Activated CD4-positive, alpha-beta T cell treated with anti-CD3 and anti-CD28 coated beads, Interleukin-2, amount 10 ng/mL, durations not matched to agents 24 days and 14 days (primary cell): ENCODE data around the gene IZUMO2. TPM values are rescaled to one million over a fixed set of nuclear protein-coding genes. Genes with fewer than 3 reads are reported as not detected.

ENCODE experiments used
- DNase-seq: peaks from one replicate; pipeline ENCODE4 v3.0.0; 2022
- H3K27ac Mint-ChIP-seq: one replicate; pipeline ENCODE4 v1.8.0; 2022; ENCODE audit warnings: mild to moderate bottlenecking, mixed read lengths
- H3K27me3 Mint-ChIP-seq: one replicate; pipeline ENCODE4 v1.8.0; 2022; ENCODE audit warnings: mixed read lengths
- H3K36me3 Mint-ChIP-seq: one replicate; pipeline ENCODE4 v1.8.0; 2022; ENCODE audit warnings: low read depth, mild to moderate bottlenecking, mixed read lengths
- H3K4me1 Mint-ChIP-seq: one replicate; pipeline ENCODE4 v1.8.0; 2021; ENCODE audit warnings: mixed read lengths
- H3K4me3 Mint-ChIP-seq: one replicate; pipeline ENCODE4 v1.8.0; 2022; ENCODE audit warnings: mild to moderate bottlenecking, moderate library complexity, mixed read lengths
- H3K9me3 Mint-ChIP-seq: one replicate; pipeline ENCODE4 v1.8.0; 2021; ENCODE audit warnings: mixed read lengths
- intact Hi-C: fragments of 100-400 bp; cut with micrococcal nuclease; formaldehyde crosslinking; loops from one replicate; pipeline ENCODE4 v1.15.1; 2023
- total RNA-seq: library from RNA; stranded (reverse); gene quantifications from 2 replicates; pipeline ENCODE4 v1.2.3, GENCODE V29; 2022

The IZUMO2 gene
- total RNA-seq, 1 donor from 2014 or later, result not detected

- intact Hi-C loops, result no loop called here
- Mint-ChIP-seq H3K4me3 (no peak overlapping the region), H3K27ac (no peak overlapping the region), H3K9me3 (no peaks in the 10 kb centered on the region), H3K27me3 (peaks cover 2% of the 10 kb centered on the region), H3K36me3 (no peaks in the 10 kb centered on the region), H3K4me1 (no peaks in the 10 kb centered on the region)
- no peak for DNase-seq
Measured at GRCh38 chr19:50196322-50196932, 33.3 kb upstream of the IZUMO2 start.

- intact Hi-C loops, result no loop called here
- Mint-ChIP-seq H3K27ac (no peak overlapping the region), H3K27me3 (peaks cover 2% of the 10 kb centered on the region), H3K36me3 (no peaks in the 10 kb centered on the region), H3K4me3 (no peak overlapping the region), H3K4me1 (no peaks in the 10 kb centered on the region), H3K9me3 (no peaks in the 10 kb centered on the region)
- no peak for DNase-seq
Measured at GRCh38 chr19:50195224-50195623, 32.1 kb upstream of the IZUMO2 start.

DNA sequence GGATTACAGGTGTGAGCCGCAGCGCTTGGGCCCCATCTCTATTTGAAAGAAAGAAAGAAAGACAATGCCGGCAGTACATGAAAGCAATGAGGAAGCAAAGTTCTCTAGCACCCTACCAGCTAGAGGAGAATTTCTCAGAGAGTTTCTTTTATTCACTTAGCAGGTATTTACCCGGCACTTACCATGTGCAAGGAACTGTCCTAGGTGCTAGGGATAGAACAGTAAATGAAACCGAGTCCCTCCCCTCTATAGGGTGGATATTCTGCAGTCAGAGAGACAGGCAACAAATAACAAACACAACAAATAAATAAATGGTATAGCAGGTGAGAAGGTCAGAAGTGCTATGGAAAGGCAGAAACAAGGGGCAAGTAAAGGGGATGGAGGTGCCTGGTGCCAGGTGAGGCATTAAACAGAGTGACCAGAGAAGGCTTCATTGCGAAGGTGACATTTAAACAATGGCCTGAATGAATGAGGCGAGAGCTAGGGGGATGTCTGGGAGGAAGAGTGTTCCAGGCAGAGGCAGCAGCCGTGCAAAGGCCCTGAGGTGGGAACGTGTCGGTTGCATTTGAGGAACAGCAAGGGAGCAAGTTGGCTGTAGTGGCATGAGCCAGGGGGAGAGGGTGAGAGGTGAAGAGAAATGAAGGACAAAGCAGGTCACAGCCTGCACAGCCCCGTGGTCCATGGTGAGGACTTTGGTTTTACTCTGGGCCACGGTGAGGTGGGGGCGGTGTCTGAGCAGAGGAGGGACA, 29.6 kb upstream of the IZUMO2 start:
- Mint-ChIP-seq H3K4me3 (no peak overlapping the region), H3K36me3 (no peaks in the 10 kb centered on the region), H3K27me3 (no peaks in the 10 kb centered on the region), H3K4me1 (no peaks in the 10 kb centered on the region), H3K9me3 (no peaks in the 10 kb centered on the region), H3K27ac (no peak overlapping the region)
- intact Hi-C loops, result no loop called here
- no peak for DNase-seq

- no peak overlapping the region for H3K4me3 Mint-ChIP-seq
- H3K27me3 Mint-ChIP-seq, result no peaks in the 10 kb centered on the region
- no peaks in the 10 kb centered on the region for H3K36me3 Mint-ChIP-seq
- no peak for DNase-seq
- H3K9me3 Mint-ChIP-seq, result no peaks in the 10 kb centered on the region
- no peaks in the 10 kb centered on the region for H3K4me1 Mint-ChIP-seq
- no peak overlapping the region for H3K27ac Mint-ChIP-seq
- intact Hi-C loops, result no loop called here
Measured at GRCh38 chr19:50191216-50191615, 28.1 kb upstream of the IZUMO2 start.

- intact Hi-C loops, result no loop called here
- no peak overlapping the region for H3K27ac Mint-ChIP-seq
Measured at GRCh38 chr19:50190439-50190891, 27.4 kb upstream of the IZUMO2 start.

GRCh38 chr19:50189331-50189730, 26.2 kb upstream of the IZUMO2 start:
- DNase-seq, result no peak
- H3K36me3 Mint-ChIP-seq, result no peaks in the 10 kb centered on the region
- no peaks in the 10 kb centered on the region for H3K9me3 Mint-ChIP-seq
- H3K27ac Mint-ChIP-seq, result no peak overlapping the region
- no peak overlapping the region for H3K4me3 Mint-ChIP-seq
- H3K27me3 Mint-ChIP-seq, result no peaks in the 10 kb centered on the region
- H3K4me1 Mint-ChIP-seq, result no peaks in the 10 kb centered on the region
- intact Hi-C loops, result no loop called here

More at GRCh38 chr19:50190439-50190891, 27.4 kb upstream of the IZUMO2 start:
- Mint-ChIP-seq H3K27me3 (no peaks in the 10 kb centered on the region), H3K4me3 (no peak overlapping the region), H3K4me1 (no peaks in the 10 kb centered on the region), H3K9me3 (no peaks in the 10 kb centered on the region), H3K36me3 (no peaks in the 10 kb centered on the region)
- DNase-seq, result no peak

- Mint-ChIP-seq H3K27ac (no peak overlapping the region), H3K4me1 (no peaks in the 10 kb centered on the region), H3K9me3 (no peaks in the 10 kb centered on the region), H3K27me3 (no peaks in the 10 kb centered on the region), H3K36me3 (no peaks in the 10 kb centered on the region), H3K4me3 (no peak overlapping the region)
- intact Hi-C loops, result no loop called here
- DNase-seq, result no peak
Measured at GRCh38 chr19:50187937-50188336, 24.9 kb upstream of the IZUMO2 start.

GRCh38 chr19:50184196-50184595, 21.1 kb upstream of the IZUMO2 start:
- DNase-seq, result no peak
- Mint-ChIP-seq H3K27ac (no peak overlapping the region), H3K9me3 (no peaks in the 10 kb centered on the region), H3K4me3 (no peak overlapping the region), H3K36me3 (no peaks in the 10 kb centered on the region), H3K4me1 (no peaks in the 10 kb centered on the region), H3K27me3 (no peaks in the 10 kb centered on the region)
- intact Hi-C loops, result no loop called here

- Mint-ChIP-seq H3K9me3 (peaks cover 3% of the 10 kb centered on the region), H3K27me3 (no peaks in the 10 kb centered on the region), H3K36me3 (no peaks in the 10 kb centered on the region), H3K4me3 (no peak overlapping the region), H3K27ac (no peak overlapping the region), H3K4me1 (no peaks in the 10 kb centered on the region)
- no peak for DNase-seq
- intact Hi-C loops, result no loop called here
Measured at GRCh38 chr19:50181121-50181520, 18.0 kb upstream of the IZUMO2 start.

- H3K4me3 Mint-ChIP-seq, result no peak overlapping the region
- no peaks in the 10 kb centered on the region for H3K4me1 Mint-ChIP-seq
Measured at GRCh38 chr19:50178859-50179537, 15.9 kb upstream of the IZUMO2 start.

GRCh38 chr19:50178320-50178719, 15.2 kb upstream of the IZUMO2 start:
- DNase-seq, result no peak
- Mint-ChIP-seq H3K27me3 (no peaks in the 10 kb centered on the region), H3K36me3 (no peaks in the 10 kb centered on the region), H3K9me3 (peaks cover 3% of the 10 kb centered on the region), H3K4me3 (no peak overlapping the region), H3K4me1 (no peaks in the 10 kb centered on the region), H3K27ac (no peak overlapping the region)
- intact Hi-C loops, result no loop called here

More at GRCh38 chr19:50178859-50179537, 15.9 kb upstream of the IZUMO2 start:
- Mint-ChIP-seq H3K27me3 (no peaks in the 10 kb centered on the region), H3K27ac (no peak overlapping the region), H3K9me3 (peaks cover 3% of the 10 kb centered on the region), H3K36me3 (no peaks in the 10 kb centered on the region)
- intact Hi-C loops, result no loop called here
- DNase-seq, result no peak

DNA sequence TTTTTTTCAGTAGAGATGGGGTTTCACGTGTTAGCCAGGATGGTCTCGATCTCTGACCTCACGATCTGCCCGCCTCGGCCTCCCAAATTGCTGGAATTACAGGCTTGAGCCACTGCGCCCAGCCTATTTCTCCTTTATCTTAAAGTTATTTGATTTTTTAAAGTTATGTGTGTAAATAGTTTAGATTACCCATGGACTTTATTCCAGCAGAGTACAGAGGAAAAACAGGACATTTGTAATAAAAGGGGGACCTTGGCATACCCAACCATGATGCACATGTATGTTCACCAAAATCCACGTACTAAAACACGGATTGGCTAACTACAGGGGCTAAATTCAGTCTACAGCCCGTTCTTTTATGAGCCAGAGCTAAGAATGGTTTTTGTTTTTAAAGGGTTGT, 13.7 kb upstream of the IZUMO2 start:
- no peak overlapping the region for H3K4me3 Mint-ChIP-seq
- H3K27ac Mint-ChIP-seq, result no peak overlapping the region
- DNase-seq, result no peak
- intact Hi-C loops, result no loop called here
- no peaks in the 10 kb centered on the region for H3K36me3 Mint-ChIP-seq
- peaks cover 3% of the 10 kb centered on the region for H3K9me3 Mint-ChIP-seq
- no peaks in the 10 kb centered on the region for H3K27me3 Mint-ChIP-seq
- H3K4me1 Mint-ChIP-seq, result peaks cover 2% of the 10 kb centered on the region

DNA sequence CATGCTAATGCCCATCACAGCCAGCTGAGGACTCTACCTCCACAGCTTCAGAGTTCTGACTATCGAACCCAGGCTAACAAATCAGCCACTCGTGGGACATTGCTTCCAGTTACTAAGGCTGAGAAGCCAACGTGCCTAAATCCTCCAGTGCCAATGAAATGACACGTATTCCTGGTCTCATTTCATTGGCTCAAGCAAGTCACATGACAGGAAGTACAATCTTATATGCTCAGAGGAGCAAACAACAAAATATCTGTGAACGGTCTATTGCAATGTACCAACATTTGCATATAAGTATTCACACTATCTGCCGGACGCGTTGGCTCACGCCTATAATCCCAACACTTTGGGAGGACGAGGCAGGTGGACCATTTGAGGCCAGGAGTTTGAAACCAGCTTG, 12.8 kb upstream of the IZUMO2 start:
- Mint-ChIP-seq H3K36me3 (no peaks in the 10 kb centered on the region), H3K4me3 (no peak overlapping the region)
- DNase-seq, result no peak

GRCh38 chr19:50174100-50174793, 11.2 kb upstream of the IZUMO2 start:
- H3K4me1 Mint-ChIP-seq, result peaks cover 2% of the 10 kb centered on the region
- intact Hi-C loops, result no loop called here

More for the DNA sequence above, 12.8 kb upstream of the IZUMO2 start:
- Mint-ChIP-seq H3K27me3 (no peaks in the 10 kb centered on the region), H3K27ac (no peak overlapping the region), H3K4me1 (peaks cover 2% of the 10 kb centered on the region), H3K9me3 (peaks cover 3% of the 10 kb centered on the region)
- intact Hi-C loops, result no loop called here

More at GRCh38 chr19:50174100-50174793, 11.2 kb upstream of the IZUMO2 start:
- Mint-ChIP-seq H3K27me3 (no peaks in the 10 kb centered on the region), H3K36me3 (no peaks in the 10 kb centered on the region), H3K4me3 (no peak overlapping the region), H3K9me3 (peaks cover 3% of the 10 kb centered on the region), H3K27ac (no peak overlapping the region)
- DNase-seq, result no peak
